H1 (cell line): Measurements from ENCODE around the gene CKAP2L.

Experiments
- CTCF ChIP-seq, 3 experiments: IDR thresholded peaks; 1 replicate in 2 of 3; 2 replicates in 1 of 3; pipeline versions ENCODE4 v1.5.1 to v1.6.1; 2011; ENCODE audit warnings: low read length in 3 of 3, mild to moderate bottlenecking in 3 of 3, inconsistent platforms in 2 of 3, low read depth in 1 of 3, moderate library complexity in 1 of 3; ENCODE audit not compliant: insufficient read depth in 1 of 3; ENCODE audit errors: control extremely low read depth in 1 of 3
- EGR1 ChIP-seq: IDR thresholded peaks from 2 replicates; pipeline ENCODE4 v1.6.1; 2011; ENCODE audit warnings: low read depth, low read length, borderline replicate concordance
- EP300 ChIP-seq, 2 experiments: IDR thresholded peaks; 1 replicate in 1 of 2; 2 replicates in 1 of 2; pipeline ENCODE4 v1.6.1; 2011 to 2012; ENCODE audit warnings: low read depth in 2 of 2, low read length in 2 of 2, mild to moderate bottlenecking in 2 of 2, borderline replicate concordance in 1 of 2, inconsistent platforms in 1 of 2, moderate library complexity in 1 of 2
- HDAC2 ChIP-seq, 2 experiments: fragments of 300-600 bp in 1 of 2; sonication (generic) in 1 of 2; IDR thresholded peaks; 2 replicates each; pipeline ENCODE4 v1.6.1; 2011 to 2012; ENCODE audit warnings: low read depth in 2 of 2, low read length in 2 of 2, mild to moderate bottlenecking in 2 of 2, moderate library complexity in 2 of 2, borderline replicate concordance in 1 of 2, inconsistent platforms in 1 of 2
- JUN ChIP-seq: IDR thresholded peaks from 2 replicates; pipeline ENCODE4 v1.6.1; 2011; ENCODE audit warnings: low read depth, mild to moderate bottlenecking, improper control_type of control experiment, low read length
- KDM4A ChIP-seq: IDR thresholded peaks from one replicate; pipeline ENCODE4 v1.7.1; 2012; ENCODE audit warnings: low read depth, mild to moderate bottlenecking, moderate library complexity, low read length, inconsistent platforms; ENCODE audit not compliant: severe bottlenecking
- MAFK ChIP-seq: IDR thresholded peaks from 2 replicates; pipeline ENCODE4 v1.6.1; 2012; ENCODE audit warnings: low read depth, mild to moderate bottlenecking, improper control_type of control experiment, low read length
- POLR2A ChIP-seq, 2 experiments: IDR thresholded peaks; 1 replicate in 1 of 2; 2 replicates in 1 of 2; pipeline ENCODE4 v1.6.1; 2011; ENCODE audit warnings: low read depth in 2 of 2, low read length in 2 of 2, mild to moderate bottlenecking in 2 of 2; ENCODE audit errors: control extremely low read depth in 1 of 2
- POLR2AphosphoS5 ChIP-seq: IDR thresholded peaks from 2 replicates; pipeline ENCODE4 v1.6.1; 2011; ENCODE audit warnings: low read depth, low read length
- RNF2 ChIP-seq: fragments of 200-900, 300-1000 bp; sonication (generic); IDR thresholded peaks from 2 replicates; pipeline ENCODE4 v1.7.1; 2016; ENCODE audit warnings: borderline replicate concordance, low read depth, mild to moderate bottlenecking, antibody characterized with exemption, low read length; ENCODE audit not compliant: poor library complexity, severe bottlenecking; ENCODE audit errors: missing control alignments
- YY1 ChIP-seq: IDR thresholded peaks from 2 replicates; pipeline ENCODE4 v1.6.1; 2011; ENCODE audit warnings: low read depth, mild to moderate bottlenecking, low read length

GRCh38 chr2:112787729-112788393 is 23.5 kb upstream of the CKAP2L start:
- TF ChIP-seq POLR2A (IDR thresholded peaks at IDR 0.05; ENCODE audit: control extremely low read depth in 1 of 2, low read depth in 2 of 2, low read length in 2 of 2) = no peak
- TF ChIP-seq CTCF (IDR thresholded peaks at IDR 0.05; ENCODE audit: control extremely low read depth in 1 of 3, insufficient read depth in 1 of 3, low read depth in 1 of 3, low read length in 3 of 3) = no peak
- TF ChIP-seq POLR2AphosphoS5 = no peak
- TF ChIP-seq MAFK = no peak
- TF ChIP-seq RNF2 = no peak
- no peak for TF ChIP-seq EP300 (IDR thresholded peaks at IDR 0.05; ENCODE audit: borderline replicate concordance in 1 of 2, low read depth in 2 of 2, low read length in 2 of 2)
- no peak for TF ChIP-seq EGR1
- no peak for TF ChIP-seq HDAC2 (IDR thresholded peaks at IDR 0.05; ENCODE audit: borderline replicate concordance in 1 of 2, low read depth in 2 of 2, low read length in 2 of 2)
- no peak for TF ChIP-seq KDM4A
- TF ChIP-seq JUN = no peak
- TF ChIP-seq YY1 = no peak
